Endothelial cell (in vitro differentiated cells): ENCODE data around the gene MARS1. TPM values are rescaled to one million over a fixed set of nuclear protein-coding genes. Genes with fewer than 3 reads are reported as not detected.
A peak's percentile ranks its signal among the peaks of the same experiment; 100 is the strongest.
"Not testable (repeated sequence)": the region's sequence is repeated elsewhere in the genome, so short reads cannot be mapped to it uniquely, and the experiment has no call there.

Source experiments
- DNase-seq: peaks from one replicate; pipeline ENCODE4 v3.0.0; 2021; ENCODE audit warnings: low spot score
- H3K27ac Mint-ChIP-seq: one replicate; pipeline ENCODE4 v1.8.0; 2021; ENCODE audit warnings: mixed read lengths, inconsistent platforms; ENCODE audit not compliant: unreplicated experiment
- H3K27me3 Mint-ChIP-seq: one replicate; pipeline ENCODE4 v1.8.0; 2021; ENCODE audit warnings: mild to moderate bottlenecking, moderate library complexity, mixed read lengths, inconsistent platforms; ENCODE audit not compliant: unreplicated experiment
- H3K36me3 Mint-ChIP-seq: one replicate; pipeline ENCODE4 v1.8.0; 2021; ENCODE audit warnings: mild to moderate bottlenecking, low read depth, mixed read lengths, inconsistent platforms; ENCODE audit not compliant: unreplicated experiment
- H3K4me1 Mint-ChIP-seq: one replicate; pipeline ENCODE4 v1.8.0; 2021; ENCODE audit warnings: mild to moderate bottlenecking, mixed read lengths, inconsistent platforms; ENCODE audit not compliant: unreplicated experiment
- H3K4me3 Mint-ChIP-seq: one replicate; pipeline ENCODE4 v1.8.0; 2021; ENCODE audit warnings: mild to moderate bottlenecking, mixed read lengths, inconsistent platforms; ENCODE audit not compliant: unreplicated experiment
- H3K9me3 Mint-ChIP-seq: one replicate; pipeline ENCODE4 v1.8.0; 2021; ENCODE audit warnings: mixed read lengths, inconsistent platforms; ENCODE audit not compliant: unreplicated experiment
- total RNA-seq: library from RNA; stranded (reverse); fragmentation: NEBNext Ultra II Directional; extraction: Animal tissue kit (Norgen Biotek cat#: 25700); gene quantifications from one replicate; pipeline ENCODE4 v1.2.1, GENCODE V29; 2021; ENCODE audit not compliant: unreplicated experiment
- TF ChIP-seq, protein P1 (sequence below): fragments of 200-600 bp; sonication (generic); IDR thresholded peaks from one replicate; pipeline ENCODE4 v1.5.0; 2021; ENCODE audit warnings: antibody characterized with exemption; ENCODE audit not compliant: unreplicated experiment

The MARS1 gene
- total RNA-seq, 1 donor from 2014 or later: 183 TPM

DNA sequence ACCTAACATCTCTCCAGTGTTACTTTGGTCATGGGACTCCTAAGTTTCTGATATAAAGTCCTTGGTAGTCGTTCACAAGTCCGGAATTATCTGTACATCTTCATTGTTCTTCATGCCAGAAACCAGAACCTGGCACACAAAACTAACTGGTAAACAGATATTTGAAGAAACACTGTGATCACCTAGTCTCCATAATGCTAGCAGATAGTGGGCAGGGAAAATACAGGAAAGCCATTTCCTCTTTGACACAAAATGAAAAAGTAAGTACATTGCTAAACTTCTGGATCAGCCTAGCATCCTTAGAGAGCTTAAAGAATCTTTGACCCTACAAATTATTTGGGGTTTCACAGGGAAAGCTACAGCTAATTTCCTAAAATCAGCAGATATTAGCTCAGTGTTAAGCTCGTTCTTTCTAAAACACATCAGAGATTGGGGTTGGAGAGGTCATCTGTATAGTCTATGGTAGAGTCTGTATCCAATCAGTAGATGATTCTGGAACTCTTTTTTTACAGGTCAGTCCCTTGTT lies 27.6 kb downstream of the MARS1 start:
- Mint-ChIP-seq H3K9me3 (no peaks in the 10 kb centered on the region), H3K27ac (peak overlapping the region; percentile 67), H3K27me3 (peaks cover 11% of the 10 kb centered on the region), H3K4me3 (no peak overlapping the region), H3K4me1 (peaks cover 22% of the 10 kb centered on the region), H3K36me3 (peaks cover 64% of the 10 kb centered on the region)
- TF ChIP-seq, protein P1, sequence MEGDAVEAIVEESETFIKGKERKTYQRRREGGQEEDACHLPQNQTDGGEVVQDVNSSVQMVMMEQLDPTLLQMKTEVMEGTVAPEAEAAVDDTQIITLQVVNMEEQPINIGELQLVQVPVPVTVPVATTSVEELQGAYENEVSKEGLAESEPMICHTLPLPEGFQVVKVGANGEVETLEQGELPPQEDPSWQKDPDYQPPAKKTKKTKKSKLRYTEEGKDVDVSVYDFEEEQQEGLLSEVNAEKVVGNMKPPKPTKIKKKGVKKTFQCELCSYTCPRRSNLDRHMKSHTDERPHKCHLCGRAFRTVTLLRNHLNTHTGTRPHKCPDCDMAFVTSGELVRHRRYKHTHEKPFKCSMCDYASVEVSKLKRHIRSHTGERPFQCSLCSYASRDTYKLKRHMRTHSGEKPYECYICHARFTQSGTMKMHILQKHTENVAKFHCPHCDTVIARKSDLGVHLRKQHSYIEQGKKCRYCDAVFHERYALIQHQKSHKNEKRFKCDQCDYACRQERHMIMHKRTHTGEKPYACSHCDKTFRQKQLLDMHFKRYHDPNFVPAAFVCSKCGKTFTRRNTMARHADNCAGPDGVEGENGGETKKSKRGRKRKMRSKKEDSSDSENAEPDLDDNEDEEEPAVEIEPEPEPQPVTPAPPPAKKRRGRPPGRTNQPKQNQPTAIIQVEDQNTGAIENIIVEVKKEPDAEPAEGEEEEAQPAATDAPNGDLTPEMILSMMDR: no peak
- no peak for DNase-seq

- H3K27me3 Mint-ChIP-seq: peaks cover 12% of the 10 kb centered on the region
- H3K27ac Mint-ChIP-seq: peak overlapping the region; percentile 52
- H3K4me1 Mint-ChIP-seq: peaks cover 23% of the 10 kb centered on the region
- no peaks in the 10 kb centered on the region for H3K9me3 Mint-ChIP-seq
- H3K4me3 Mint-ChIP-seq: no peak overlapping the region
- H3K36me3 Mint-ChIP-seq: peaks cover 64% of the 10 kb centered on the region
- TF ChIP-seq, protein P1: no peak
- no peak for DNase-seq
These were observed 28.2 kb downstream of the MARS1 start for GRCh38 chr12:57515934-57516541.

DNA sequence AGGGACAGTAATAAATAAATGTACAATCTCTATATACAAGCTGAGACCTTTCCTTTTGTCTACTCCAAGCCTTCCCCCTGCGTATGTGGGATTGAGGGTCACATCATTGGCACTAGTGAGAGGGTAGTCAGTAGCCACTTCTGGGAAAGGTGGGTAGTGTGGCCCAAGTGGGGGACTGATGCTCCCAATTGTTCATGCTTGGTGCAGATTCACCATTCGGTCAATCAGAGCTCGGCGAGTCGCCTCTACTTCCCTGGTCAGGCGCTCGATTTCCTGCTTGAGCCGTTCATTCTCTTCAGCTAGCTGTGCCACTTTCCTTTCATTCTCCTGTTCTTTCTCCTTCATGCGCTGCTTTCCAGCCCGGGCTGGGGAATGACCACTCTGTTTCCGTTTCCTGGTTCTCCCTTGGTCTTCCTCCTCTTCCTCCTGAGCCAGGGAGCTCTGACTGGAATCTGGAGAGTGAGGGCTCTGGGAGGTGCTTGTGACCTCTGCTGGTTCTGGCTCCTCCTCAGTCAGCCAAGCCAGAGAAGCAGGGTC lies 28.8 kb downstream of the MARS1 start:
- TF ChIP-seq, protein P1: no peak
- peaks cover 60% of the 10 kb centered on the region for H3K36me3 Mint-ChIP-seq
- H3K9me3 Mint-ChIP-seq: no peaks in the 10 kb centered on the region
- H3K4me3 Mint-ChIP-seq: peak overlapping the region; percentile 18
- H3K27me3 Mint-ChIP-seq: peaks cover 16% of the 10 kb centered on the region
- H3K27ac Mint-ChIP-seq: peak overlapping the region; percentile 85
- H3K4me1 Mint-ChIP-seq: peaks cover 28% of the 10 kb centered on the region
- no peak for DNase-seq

- peaks cover 17% of the 10 kb centered on the region for H3K27me3 Mint-ChIP-seq
- TF ChIP-seq, protein P1: no peak
- peak overlapping the region; percentile 85 for H3K27ac Mint-ChIP-seq
- DNase-seq: no peak
- H3K36me3 Mint-ChIP-seq: peaks cover 57% of the 10 kb centered on the region
- H3K9me3 Mint-ChIP-seq: no peaks in the 10 kb centered on the region
- H3K4me1 Mint-ChIP-seq: peaks cover 30% of the 10 kb centered on the region
- H3K4me3 Mint-ChIP-seq: peak overlapping the region; percentile 74
These were observed 29.3 kb downstream of the MARS1 start for GRCh38 chr12:57517187-57517586.

GRCh38 chr12:57517718-57518117 lies 29.9 kb downstream of the MARS1 start:
- H3K27me3 Mint-ChIP-seq: peaks cover 16% of the 10 kb centered on the region
- peak overlapping the region; percentile 68 for H3K27ac Mint-ChIP-seq
- H3K4me3 Mint-ChIP-seq: peak overlapping the region; percentile 74
- DNase-seq, H3K9me3 Mint-ChIP-seq: not testable (repeated sequence)
- peaks cover 30% of the 10 kb centered on the region for H3K4me1 Mint-ChIP-seq
- peaks cover 52% of the 10 kb centered on the region for H3K36me3 Mint-ChIP-seq
